GM23248 (cell line): ENCODE data around the gene PXDN.

Experiments
- EZH2 ChIP-seq: fragments of 200-600 bp; sonication (generic); IDR thresholded peaks from 2 replicates; pipeline ENCODE4 v1.6.1; 2018; ENCODE audit warnings: antibody characterized with exemption, mild to moderate bottlenecking; ENCODE audit not compliant: insufficient read depth, poor library complexity, severe bottlenecking
- EZH2phosphoT487 ChIP-seq: fragments of 200-600 bp; sonication (generic); IDR thresholded peaks from 2 replicates; pipeline ENCODE4 v1.6.1; 2018; ENCODE audit warnings: antibody characterized with exemption, moderate library complexity, mild to moderate bottlenecking, low read depth; ENCODE audit not compliant: insufficient read depth

GRCh38 chr2:1702186-1702565 is 42.1 kb downstream of the PXDN start:
- TF ChIP-seq EZH2 (no peak), EZH2phosphoT487 (no peak)
